GM12892 (cell line): ENCODE measurements around the gene S100G.

ENCODE experiments used
- DNase-seq: peaks from one replicate; pipeline ENCODE4 v3.0.0; 2011; ENCODE audit not compliant: insufficient read length
- FAIRE-seq: peaks from 2 replicates; lab custom pipeline; 2011; peaks lifted over from hg19 to GRCh38; lab: Jason Lieb, UNC
- POLR2A ChIP-seq: IDR thresholded peaks from 2 replicates; pipeline ENCODE4 v1.6.1; 2011; ENCODE audit warnings: low read depth, low read length, control low read depth
- POLR2AphosphoS5 ChIP-seq: IDR thresholded peaks from 2 replicates; pipeline ENCODE4 v1.6.1; 2011; ENCODE audit warnings: low read depth, low read length, control low read depth
- TAF1 ChIP-seq: IDR thresholded peaks from 2 replicates; pipeline ENCODE4 v1.6.1; 2011; ENCODE audit warnings: low read depth, mild to moderate bottlenecking, control low read depth, low read length, borderline replicate concordance

Gene S100G

DNA sequence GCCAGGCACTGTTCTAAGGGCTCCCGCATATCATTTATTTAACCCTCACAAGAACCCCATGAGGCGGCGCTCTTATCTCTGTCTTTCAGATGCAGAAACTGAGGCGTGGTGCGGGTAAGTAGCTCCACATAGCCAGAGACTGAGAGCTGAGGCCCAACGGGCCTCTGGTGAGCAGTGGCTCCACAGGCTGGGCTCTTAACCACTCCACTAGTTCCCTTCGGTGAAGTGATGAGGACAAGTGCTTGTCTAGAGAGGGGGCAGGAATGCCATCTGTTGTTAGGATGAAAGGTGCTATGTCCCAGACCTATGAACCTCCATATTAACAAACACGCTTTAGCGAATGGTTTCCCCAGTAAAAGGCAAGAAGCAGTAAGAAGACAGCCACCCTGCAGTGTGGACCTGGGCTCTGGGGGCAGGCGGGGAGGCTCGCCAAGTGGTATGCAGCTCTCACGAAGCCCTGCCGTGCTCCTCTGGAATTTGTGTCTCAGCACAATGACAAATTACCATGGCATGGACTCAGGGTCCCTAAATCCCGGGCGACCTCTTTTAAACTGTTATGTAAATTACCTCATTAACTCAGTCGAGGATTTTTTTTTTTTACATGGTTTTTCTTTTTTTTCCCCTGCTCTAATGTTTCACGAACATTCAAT lies 20.9 kb upstream of the S100G start:
- TF ChIP-seq TAF1 (no peak), POLR2A (no peak), POLR2AphosphoS5 (no peak)
- DNase-seq (no peak), FAIRE-seq (no peak)

GRCh38 chrX:16629909-16630308 lies 20.0 kb upstream of the S100G start:
- FAIRE-seq: no peak
- DNase-seq: no peak
- no peak for TF ChIP-seq TAF1
- no peak for TF ChIP-seq POLR2A
- TF ChIP-seq POLR2AphosphoS5: no peak

DNA sequence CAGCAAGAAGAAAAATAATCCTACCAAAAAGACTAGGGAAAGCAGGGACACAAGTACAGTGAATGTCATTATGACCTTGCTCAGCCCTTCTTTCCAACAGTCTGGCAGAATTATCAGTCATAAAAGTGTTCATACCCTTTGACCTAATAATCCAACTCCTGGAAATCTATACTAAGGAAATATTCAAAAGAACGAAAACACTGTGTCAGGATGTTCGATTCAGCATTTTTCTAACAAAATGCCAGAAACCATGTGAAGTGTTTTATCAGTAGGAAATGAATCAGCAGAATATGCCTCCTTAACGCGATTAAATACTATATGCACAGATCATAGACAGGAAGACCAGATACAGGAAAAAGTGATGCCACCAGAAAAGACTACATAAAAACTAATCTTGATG lies 16.2 kb upstream of the S100G start:
- FAIRE-seq (no peak), DNase-seq (no peak)

GRCh38 chrX:16635040-16635439 lies 14.9 kb upstream of the S100G start:
- no peak for TF ChIP-seq POLR2A
- no peak for TF ChIP-seq TAF1
- TF ChIP-seq POLR2AphosphoS5: no peak
- DNase-seq (no peak), FAIRE-seq (no peak)

More for the DNA sequence above, 16.2 kb upstream of the S100G start:
- TF ChIP-seq POLR2AphosphoS5: no peak
- no peak for TF ChIP-seq POLR2A
- no peak for TF ChIP-seq TAF1

DNA sequence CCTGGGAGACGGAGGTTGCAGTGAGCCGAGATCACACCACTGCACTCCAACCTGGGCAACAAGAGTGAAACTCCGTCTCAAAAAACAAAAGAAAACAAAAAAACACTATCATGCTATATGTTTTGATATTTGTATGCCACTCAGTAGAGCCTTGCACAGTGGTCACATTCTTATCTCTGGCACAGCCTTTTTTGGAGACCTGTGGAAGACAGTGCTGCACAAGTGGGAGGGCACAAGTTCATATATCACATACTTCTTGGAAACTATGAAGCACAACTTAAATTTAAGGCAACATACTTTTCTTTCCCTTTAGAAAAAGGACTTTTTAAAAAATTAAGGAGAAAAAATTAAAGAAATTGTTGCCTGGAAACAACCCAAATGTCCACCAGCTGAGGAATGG lies 14.4 kb upstream of the S100G start:
- FAIRE-seq: no peak

GRCh38 chrX:16638533-16638932 lies 11.4 kb upstream of the S100G start:
- TF ChIP-seq POLR2AphosphoS5: no peak
- TF ChIP-seq POLR2A: no peak
- no peak for TF ChIP-seq TAF1
- no peak for FAIRE-seq
- no peak for DNase-seq

More for the DNA sequence above, 14.4 kb upstream of the S100G start:
- TF ChIP-seq POLR2AphosphoS5 (no peak), POLR2A (no peak), TAF1 (no peak)
- DNase-seq: no peak

DNA sequence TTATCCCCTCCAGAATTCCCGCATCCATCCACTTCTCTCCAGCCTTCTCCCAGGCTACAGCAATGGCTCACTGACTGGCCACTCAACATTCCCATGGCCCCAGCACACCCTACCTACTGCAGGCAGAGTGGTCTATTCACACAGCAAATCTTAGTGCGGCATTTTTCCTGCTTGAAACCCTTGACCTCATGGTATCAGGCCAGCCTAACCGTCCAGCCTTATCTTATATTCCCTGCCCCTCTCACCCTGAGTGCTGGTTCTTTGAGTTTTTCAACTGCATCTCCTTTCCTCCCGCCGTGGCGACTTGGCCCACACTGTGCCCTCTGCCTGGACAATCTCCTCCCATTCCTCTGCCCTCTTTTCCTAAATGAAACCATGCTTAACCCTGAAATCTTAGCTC lies 10.0 kb upstream of the S100G start:
- TF ChIP-seq TAF1: no peak
- TF ChIP-seq POLR2A: no peak
- no peak for TF ChIP-seq POLR2AphosphoS5
- DNase-seq (no peak), FAIRE-seq (no peak)

DNA sequence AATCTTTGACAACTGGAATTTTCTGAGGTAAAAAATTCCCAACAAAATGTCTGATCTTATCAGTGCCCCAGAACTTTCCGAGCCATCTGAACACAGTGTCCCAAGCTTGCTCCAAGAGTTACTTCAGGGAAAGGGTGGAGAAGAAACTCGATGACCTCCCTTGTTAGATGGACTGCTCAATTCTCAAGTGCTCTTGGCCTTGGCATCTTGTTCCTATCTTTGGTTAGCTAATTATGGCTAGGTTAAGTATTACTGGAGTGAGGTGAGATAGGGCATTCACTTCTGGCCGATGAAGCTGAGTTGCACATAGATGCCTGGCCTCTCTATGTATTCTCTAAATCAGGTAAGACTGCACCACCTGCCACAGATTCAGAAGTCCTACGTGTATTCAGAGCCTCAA lies 9.1 kb upstream of the S100G start:
- FAIRE-seq: no peak
- TF ChIP-seq POLR2AphosphoS5 (no peak), POLR2A (no peak), TAF1 (no peak)

GRCh38 chrX:16643176-16643575 lies 6.8 kb upstream of the S100G start:
- no peak for TF ChIP-seq TAF1
- no peak for TF ChIP-seq POLR2A
- DNase-seq: no peak
- FAIRE-seq: no peak

More for the DNA sequence above, 9.1 kb upstream of the S100G start:
- no peak for DNase-seq

DNA sequence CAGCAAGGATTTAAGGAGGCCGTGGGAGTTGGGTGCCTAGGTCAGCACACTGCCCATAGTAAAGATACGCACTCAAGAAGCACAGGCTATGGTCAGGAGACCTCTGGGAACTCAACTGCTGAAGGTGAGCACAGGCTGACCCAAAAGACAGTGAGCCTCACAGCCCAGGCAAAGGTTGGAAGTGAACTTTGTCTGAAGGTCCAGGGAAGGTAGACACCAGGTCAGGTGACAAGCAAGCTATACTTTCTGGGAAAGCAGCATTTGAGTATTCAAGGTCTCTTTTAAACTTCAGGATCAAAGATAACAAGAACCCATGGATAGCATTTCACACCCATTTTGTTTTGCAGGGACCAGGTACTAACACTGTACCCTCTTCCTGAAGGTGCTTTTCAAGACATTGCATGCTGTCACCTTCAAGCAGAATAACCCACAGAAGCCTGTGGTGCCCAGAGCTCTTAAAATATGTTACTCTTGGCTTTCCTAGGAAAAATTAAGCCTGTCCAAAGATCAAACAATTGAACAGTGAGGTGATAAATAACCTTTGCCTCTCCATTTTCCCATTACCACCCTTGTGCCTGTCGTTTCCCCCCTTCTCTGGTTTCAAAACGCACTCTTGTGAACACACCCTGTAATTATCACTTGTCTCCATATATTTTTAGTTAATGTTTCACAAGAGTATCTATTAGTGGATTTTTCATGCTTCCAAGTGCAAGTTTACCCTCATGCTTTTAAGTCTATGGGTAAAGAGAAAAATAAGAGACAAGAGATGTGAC lies 3.4 kb upstream of the S100G start:
- DNase-seq (no peak), FAIRE-seq (no peak)
- TF ChIP-seq POLR2AphosphoS5 (no peak), TAF1 (no peak), POLR2A (no peak)

- FAIRE-seq (peak; percentile 66), DNase-seq (no peak)
Observed at GRCh38 chrX:16651391-16652024, 1.6 kb downstream of the S100G start.

GRCh38 chrX:16653424-16653823 lies 3.5 kb downstream of the S100G start:
- FAIRE-seq: no peak
- TF ChIP-seq TAF1: no peak
- TF ChIP-seq POLR2A: no peak
- no peak for TF ChIP-seq POLR2AphosphoS5
- no peak for DNase-seq

More at GRCh38 chrX:16651391-16652024, 1.6 kb downstream of the S100G start:
- TF ChIP-seq POLR2A: no peak
- no peak for TF ChIP-seq TAF1
- no peak for TF ChIP-seq POLR2AphosphoS5
